H9 (cell line): ENCODE measurements around the gene CCDC92. TPM values are rescaled to one million over a fixed set of nuclear protein-coding genes. Genes with fewer than 3 reads are reported as not detected.

Source experiments
- DNase-seq: peaks from one replicate; pipeline ENCODE4 v3.0.0-alpha.2; 2017
- H2AFZ ChIP-seq: one replicate; pipeline ENCODE4 v1.6.1; 2013; ENCODE audit warnings: mild to moderate bottlenecking, low read length, control low read depth, moderate library complexity
- H2AK5ac ChIP-seq: 2 replicates; pipeline ENCODE4 v1.6.1; 2013; ENCODE audit warnings: low read length, control low read depth, mixed read lengths; ENCODE audit not compliant: insufficient read length
- H2BK120ac ChIP-seq: one replicate; pipeline ENCODE4 v1.6.1; 2013; ENCODE audit warnings: low read depth, mild to moderate bottlenecking, low read length, control low read depth, inconsistent platforms; ENCODE audit not compliant: poor library complexity, severe bottlenecking
- H2BK12ac ChIP-seq: 2 replicates; pipeline ENCODE4 v1.6.1; 2013; ENCODE audit warnings: low read length, control low read depth, mixed read lengths, low read depth; ENCODE audit not compliant: insufficient read length
- H2BK15ac ChIP-seq: 2 replicates; pipeline ENCODE4 v1.6.1; 2013; ENCODE audit warnings: low read depth, low read length, control low read depth
- H2BK20ac ChIP-seq: one replicate; pipeline ENCODE4 v1.6.1; 2013; ENCODE audit warnings: low read depth, mild to moderate bottlenecking, low read length, control low read depth, inconsistent platforms; ENCODE audit not compliant: poor library complexity, severe bottlenecking
- H2BK5ac ChIP-seq: 2 replicates; pipeline ENCODE4 v1.6.1; 2013; ENCODE audit warnings: low read length, control low read depth, mixed read lengths; ENCODE audit not compliant: insufficient read length
- H3K14ac ChIP-seq: 2 replicates; pipeline ENCODE4 v1.6.1; 2013; ENCODE audit warnings: low read length, control low read depth; ENCODE audit not compliant: insufficient read depth
- H3K18ac ChIP-seq: 2 replicates; pipeline ENCODE4 v1.6.1; 2013; ENCODE audit warnings: low read depth, mild to moderate bottlenecking, mixed read lengths, low read length, control low read depth; ENCODE audit not compliant: insufficient read length
- H3K23ac ChIP-seq: 2 replicates; pipeline ENCODE4 v1.6.1; 2013; ENCODE audit warnings: low read length, control low read depth, mixed read lengths, low read depth; ENCODE audit not compliant: insufficient read length
- H3K23me2 ChIP-seq: 2 replicates; pipeline ENCODE4 v1.6.1; 2013; ENCODE audit warnings: low read depth, mild to moderate bottlenecking, mixed read lengths, low read length, control low read depth; ENCODE audit not compliant: insufficient read length, poor library complexity, severe bottlenecking
- H3K27ac ChIP-seq: 2 replicates; pipeline ENCODE4 v1.5.1; 2013; ENCODE audit warnings: low read length, control low read depth, mixed read lengths, low read depth; ENCODE audit not compliant: insufficient read length
- H3K27me3 ChIP-seq: 2 replicates; pipeline ENCODE4 v1.6.1; 2013; ENCODE audit warnings: low read length, control low read depth, inconsistent platforms; ENCODE audit not compliant: insufficient read depth
- H3K4ac ChIP-seq: 2 replicates; pipeline ENCODE4 v1.6.1; 2013; ENCODE audit warnings: low read depth, mild to moderate bottlenecking, control low read depth, inconsistent platforms, low read length, moderate library complexity
- H3K4me1 ChIP-seq: 2 replicates; pipeline ENCODE4 v1.6.1; 2013; ENCODE audit warnings: low read length, control low read depth, inconsistent platforms; ENCODE audit not compliant: insufficient read depth
- H3K4me2 ChIP-seq: 2 replicates; pipeline ENCODE4 v1.6.1; 2013; ENCODE audit warnings: low read length, control low read depth, mixed read lengths; ENCODE audit not compliant: insufficient read length, insufficient read depth
- H3K56ac ChIP-seq: 2 replicates; pipeline ENCODE4 v1.6.1; 2013; ENCODE audit warnings: low read depth, mild to moderate bottlenecking, mixed read lengths, low read length, control low read depth; ENCODE audit not compliant: insufficient read length
- H3K79me1 ChIP-seq: 2 replicates; pipeline ENCODE4 v1.6.1; 2013; ENCODE audit warnings: low read depth, mild to moderate bottlenecking, moderate library complexity, low read length, control low read depth, inconsistent platforms; ENCODE audit not compliant: insufficient read depth, poor library complexity, severe bottlenecking
- H3K79me2 ChIP-seq: 2 replicates; pipeline ENCODE4 v1.6.1; 2013; ENCODE audit warnings: low read length, control low read depth, inconsistent platforms; ENCODE audit not compliant: insufficient read depth
- H3K9ac ChIP-seq: 2 replicates; pipeline ENCODE4 v1.6.1; 2013; ENCODE audit warnings: low read length, control low read depth, mixed read lengths; ENCODE audit not compliant: insufficient read length; ENCODE audit errors: extremely low read depth
- H3K9me3 ChIP-seq: one replicate; pipeline ENCODE4 v1.6.1; 2013; ENCODE audit warnings: low read depth, low read length, inconsistent platforms; ENCODE audit not compliant: control insufficient read depth
- H3T11ph ChIP-seq: one replicate; pipeline ENCODE4 v1.6.1; 2013; ENCODE audit warnings: mild to moderate bottlenecking, low read length, control low read depth, inconsistent platforms
- H4K20me1 ChIP-seq: one replicate; pipeline ENCODE4 v1.6.1; 2013; ENCODE audit not compliant: control insufficient read depth, insufficient read length, insufficient read depth
- H4K5ac ChIP-seq: 2 replicates; pipeline ENCODE4 v1.6.1; 2013; ENCODE audit warnings: low read depth, mild to moderate bottlenecking, mixed read lengths, low read length, control low read depth; ENCODE audit not compliant: insufficient read length
- H4K8ac ChIP-seq: replicated peaks from 2 replicates; pipeline ENCODE4 v1.6.1; 2013; ENCODE audit warnings: low read length, control low read depth, mixed read lengths, low read depth; ENCODE audit not compliant: insufficient read length
- H4K91ac ChIP-seq: 2 replicates; pipeline ENCODE4 v1.6.1; 2013; ENCODE audit warnings: low read depth, mild to moderate bottlenecking, moderate library complexity, mixed read lengths, low read length, control low read depth; ENCODE audit not compliant: insufficient read length
- H3K27ac Mint-ChIP-seq, 3 experiments: 2 replicates in 2 of 3; 3 replicates in 1 of 3; pipeline ENCODE4 v1.8.0; 2020 to 2021; ENCODE audit warnings: mixed read lengths in 3 of 3, mild to moderate bottlenecking in 1 of 3, moderate library complexity in 1 of 3
- H3K27me3 Mint-ChIP-seq: 2 replicates; pipeline ENCODE4 v1.8.0; 2021; ENCODE audit warnings: low read depth, mild to moderate bottlenecking, moderate library complexity, mixed read lengths
- H3K36me3 Mint-ChIP-seq, 3 experiments: 2 replicates in 2 of 3; 3 replicates in 1 of 3; pipeline ENCODE4 v1.8.0; 2020 to 2021; ENCODE audit warnings: low read depth in 3 of 3, mixed read lengths in 3 of 3; ENCODE audit not compliant: insufficient read depth in 1 of 3
- H3K4me1 Mint-ChIP-seq, 2 experiments: 2 replicates each; pipeline ENCODE4 v1.8.0; 2020; ENCODE audit warnings: mixed read lengths in 2 of 2
- H3K4me3 Mint-ChIP-seq, 2 experiments: 2 replicates in 1 of 2; 3 replicates in 1 of 2; pipeline ENCODE4 v1.8.0; 2020 to 2021; ENCODE audit warnings: mild to moderate bottlenecking in 2 of 2, mixed read lengths in 2 of 2, moderate library complexity in 1 of 2
- H3K9me3 Mint-ChIP-seq, 2 experiments: 2 replicates in 1 of 2; 3 replicates in 1 of 2; pipeline ENCODE4 v1.8.0; 2020; ENCODE audit warnings: mild to moderate bottlenecking in 2 of 2, mixed read lengths in 2 of 2, moderate library complexity in 1 of 2
- WGBS: extraction: QIAGEN DNeasy Blood & Tissue Kit; methylation state at CpG from one replicate; pipeline ENCODE4 v1.1.7; 2013; ENCODE audit warnings: missing lambda C conversion rate, low lambda C conversion rate, mixed read lengths; ENCODE audit not compliant: insufficient read length; ENCODE audit errors: extremely low coverage; 5-methylcytosine and 5-hydroxymethylcytosine counted together
- total RNA-seq: library from RNA; stranded (reverse); gene quantifications from 2 replicates; pipeline ENCODE4 v1.2.1, GENCODE V29; 2021
- TF ChIP-seq, protein P1 (sequence below): fragments of 200-600 bp; sonication (generic); conservative IDR thresholded peaks from 3 replicates; pipeline ENCODE4 v1.8.0; 2021; ENCODE audit warnings: antibody characterized with exemption, mild to moderate bottlenecking

The CCDC92 gene
- total RNA-seq, 1 experiment from 2014 or later, result 1.3 TPM

DNA sequence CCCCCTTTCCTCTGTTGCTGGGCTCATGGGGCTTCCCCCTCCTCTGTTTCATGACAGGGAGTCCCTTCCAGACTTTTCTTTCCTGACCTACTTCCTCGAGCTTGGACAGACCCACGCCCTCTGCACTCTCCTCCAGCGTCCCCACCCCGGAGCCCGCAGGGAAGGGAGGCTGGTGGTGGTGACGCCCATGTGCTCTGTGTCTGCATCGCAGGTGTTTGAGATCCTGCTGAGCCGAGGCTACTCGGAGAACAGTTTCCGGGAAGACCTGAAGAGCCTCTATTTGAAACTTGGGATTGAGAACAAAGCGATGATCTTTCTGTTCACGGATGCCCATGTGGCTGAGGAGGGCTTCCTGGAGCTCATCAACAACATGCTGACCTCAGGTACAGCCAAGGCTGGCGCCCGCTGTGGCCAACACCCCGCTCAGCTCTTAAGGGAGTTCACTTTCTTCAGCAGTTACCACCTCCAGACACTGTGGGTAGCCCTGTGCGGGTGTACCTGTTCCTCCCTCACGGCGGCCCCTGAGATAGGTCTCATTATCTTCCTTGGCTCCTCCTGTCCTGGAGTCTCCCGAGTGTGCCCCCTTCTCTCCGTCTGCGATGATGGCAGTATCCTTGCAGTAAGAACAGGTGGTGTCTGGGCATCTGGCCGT, 85.6 kb downstream of the CCDC92 start:
- Histone ChIP-seq H2BK20ac (no peak overlapping the region), H2BK120ac (no peak overlapping the region), H3K4me1 (no peaks in the 10 kb centered on the region), H3K79me1 (no peaks in the 10 kb centered on the region), H3K9ac (no peak overlapping the region), H3K18ac (no peak overlapping the region), H3K23ac (no peak overlapping the region), H2AFZ (no peak overlapping the region), H3K23me2 (no peaks in the 10 kb centered on the region), H3K4ac (no peak overlapping the region), H3K14ac (no peak overlapping the region), H4K8ac (no peak overlapping the region), H3K4me2 (no peak overlapping the region), H4K20me1 (no peaks in the 10 kb centered on the region), H2BK15ac (no peak overlapping the region), H3K79me2 (no peaks in the 10 kb centered on the region), H3T11ph (no peak overlapping the region), H3K27me3 (no peaks in the 10 kb centered on the region; the same call in 1 of the 2 replicates), H3K27ac (no peak overlapping the region), H2BK12ac (no peak overlapping the region), H2AK5ac (no peak overlapping the region), H2BK5ac (no peak overlapping the region), H4K91ac (no peak overlapping the region), H3K56ac (no peak overlapping the region), H3K9me3 (no peaks in the 10 kb centered on the region), H4K5ac (no peak overlapping the region)
- TF ChIP-seq, protein P1, sequence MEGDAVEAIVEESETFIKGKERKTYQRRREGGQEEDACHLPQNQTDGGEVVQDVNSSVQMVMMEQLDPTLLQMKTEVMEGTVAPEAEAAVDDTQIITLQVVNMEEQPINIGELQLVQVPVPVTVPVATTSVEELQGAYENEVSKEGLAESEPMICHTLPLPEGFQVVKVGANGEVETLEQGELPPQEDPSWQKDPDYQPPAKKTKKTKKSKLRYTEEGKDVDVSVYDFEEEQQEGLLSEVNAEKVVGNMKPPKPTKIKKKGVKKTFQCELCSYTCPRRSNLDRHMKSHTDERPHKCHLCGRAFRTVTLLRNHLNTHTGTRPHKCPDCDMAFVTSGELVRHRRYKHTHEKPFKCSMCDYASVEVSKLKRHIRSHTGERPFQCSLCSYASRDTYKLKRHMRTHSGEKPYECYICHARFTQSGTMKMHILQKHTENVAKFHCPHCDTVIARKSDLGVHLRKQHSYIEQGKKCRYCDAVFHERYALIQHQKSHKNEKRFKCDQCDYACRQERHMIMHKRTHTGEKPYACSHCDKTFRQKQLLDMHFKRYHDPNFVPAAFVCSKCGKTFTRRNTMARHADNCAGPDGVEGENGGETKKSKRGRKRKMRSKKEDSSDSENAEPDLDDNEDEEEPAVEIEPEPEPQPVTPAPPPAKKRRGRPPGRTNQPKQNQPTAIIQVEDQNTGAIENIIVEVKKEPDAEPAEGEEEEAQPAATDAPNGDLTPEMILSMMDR, result no peak
- DNase-seq, result no peak
- peaks cover 89% of the 10 kb centered on the region for H3K27me3 Mint-ChIP-seq
- H3K4me1 Mint-ChIP-seq, result peaks cover 13 to 14% of the 10 kb centered on the region in 2 experiments
- no peaks in the 10 kb centered on the region for H3K9me3 Mint-ChIP-seq
- H3K27ac Mint-ChIP-seq, result peak overlapping the region in 1 of 3 experiments; percentile 81; a peak in 1 of 7 replicates
- H3K4me3 Mint-ChIP-seq, result no peak overlapping the region
- no CpG with 5 or more reads among the region's 22 CpGs for whole genome bisulfite sequencing
- no peaks in the 10 kb centered on the region for H3K36me3 Mint-ChIP-seq
